A549 (cell line): Measurements from ENCODE around the gene SMIM21. TPM values are rescaled to one million over a fixed set of nuclear protein-coding genes. Genes with fewer than 3 reads are reported as not detected.

Source experiments
- ATAC-seq, 2 experiments: fragments of 200-7000 bp in 1 of 2; fragments of >200 bp in 1 of 2; cut with Nextera tagmentation in 1 of 2; cut with Tn5 transposase in 1 of 2; 3 replicates each; pipeline versions ENCODE4 v1.8.0 to v1.9.1; 2018 to 2020; ENCODE audit warnings: mild to moderate bottlenecking in 1 of 2, moderate library complexity in 1 of 2
- CTCF ChIA-PET: fragments of 300-600 bp; sonication (Branson Sonifier 250); formaldehyde crosslinking; extraction: SDS; loops from one replicate; lab custom pipeline; 2021; ENCODE audit warnings: antibody characterized with exemption, inconsistent platforms; lab: Yijun Ruan, JAX
- POLR2A ChIA-PET: fragments of 350-600 bp; formaldehyde crosslinking; extraction: SDS; loops from one replicate; lab custom pipeline; 2021; ENCODE audit warnings: antibody characterized with exemption, inconsistent platforms; lab: Yijun Ruan, JAX
- DNase-seq, 2 experiments: peaks; one replicate each; pipeline versions ENCODE4 v3.0.0 to v3.0.0-alpha.2; 2011 to 2016; ENCODE audit warnings: low read depth in 1 of 2, low spot score in 1 of 2
- FAIRE-seq: peaks from 2 replicates; lab custom pipeline; 2011; peaks lifted over from hg19 to GRCh38; lab: Jason Lieb, UNC
- H3K27ac ChIP-seq, 2 experiments: fragments of >200 bp; sonication (Bioruptor Twin); formaldehyde crosslinking; 3 replicates each; pipeline ENCODE4 v1.5.1; 2016 to 2017
- H3K4me1 ChIP-seq: fragments of >200 bp; sonication (Bioruptor Twin); formaldehyde crosslinking; 3 replicates; pipeline ENCODE4 v1.6.1; 2016
- H3K4me2 ChIP-seq: fragments of >200 bp; sonication (Bioruptor Twin); formaldehyde crosslinking; 3 replicates; pipeline ENCODE4 v1.6.1; 2016
- H3K4me3 ChIP-seq: fragments of >200 bp; sonication (Bioruptor Twin); formaldehyde crosslinking; 3 replicates; pipeline ENCODE4 v1.5.1; 2016
- H3K9me3 ChIP-seq: fragments of >200 bp; sonication (Bioruptor Twin); formaldehyde crosslinking; 3 replicates; pipeline ENCODE4 v1.6.1; 2016
- CBX2 ChIP-seq: fragments of 200-600 bp; sonication (generic); IDR thresholded peaks from 2 replicates; pipeline ENCODE4 v1.6.1; 2016; ENCODE audit warnings: low read depth, mild to moderate bottlenecking, borderline replicate concordance
- CEBPB ChIP-seq, 2 experiments: fragments of >200 bp in 1 of 2; sonication (Bioruptor Twin) in 1 of 2; formaldehyde crosslinking in 1 of 2; IDR thresholded peaks; 2 replicates each; pipeline ENCODE4 v1.6.1; 2012 to 2016
- CHD2 ChIP-seq: fragments of 150-350 bp; IDR thresholded peaks from 2 replicates; pipeline ENCODE4 v1.6.1; 2014; ENCODE audit warnings: low read length; ENCODE audit not compliant: partially characterized antibody
- CHD4 ChIP-seq: fragments of 200-600 bp; sonication (generic); IDR thresholded peaks from 2 replicates; pipeline ENCODE4 v1.6.1; 2016; ENCODE audit warnings: antibody characterized with exemption, mild to moderate bottlenecking, borderline replicate concordance
- EHF ChIP-seq: fragments of 250-450 bp; sonication (Bioruptor Pico); IDR thresholded peaks from 2 replicates; pipeline ENCODE4 v1.5.0; 2020; ENCODE audit warnings: mild to moderate bottlenecking
- EHMT2 ChIP-seq: fragments of 200-600 bp; sonication (generic); IDR thresholded peaks from 2 replicates; pipeline ENCODE4 v1.6.1; 2016; ENCODE audit warnings: antibody characterized with exemption, low read depth, mild to moderate bottlenecking, moderate library complexity
- ELK1 ChIP-seq: fragments of 150-350 bp; IDR thresholded peaks from 2 replicates; pipeline ENCODE4 v1.6.1; 2014; ENCODE audit warnings: low read depth, mild to moderate bottlenecking, low read length
- EP300 ChIP-seq, 2 experiments: fragments of >200 bp; sonication (Bioruptor Twin); formaldehyde crosslinking; IDR thresholded peaks; 2 replicates in 1 of 2; 3 replicates in 1 of 2; pipeline ENCODE4 v1.6.1; 2016 to 2017
- FOSB ChIP-seq: fragments of 250-450 bp; sonication (Bioruptor Pico); IDR thresholded peaks from 2 replicates; pipeline ENCODE4 v1.5.0; 2020; ENCODE audit warnings: mild to moderate bottlenecking, moderate library complexity
- FOSL2 ChIP-seq, 2 experiments: fragments of 450-650 bp in 1 of 2; fragments of >200 bp in 1 of 2; sonication (Bioruptor Twin) in 1 of 2; formaldehyde crosslinking; IDR thresholded peaks; 2 replicates each; pipeline versions ENCODE4 v1.5.0 to v1.6.1; 2016 to 2020; ENCODE audit warnings: mild to moderate bottlenecking in 1 of 2, moderate library complexity in 1 of 2
- HDAC2 ChIP-seq: fragments of 200-600 bp; sonication (generic); IDR thresholded peaks from 2 replicates; pipeline ENCODE4 v1.6.1; 2016
- HOXA7 ChIP-seq: fragments of 250-450 bp; sonication (Bioruptor Pico); IDR thresholded peaks from 2 replicates; pipeline ENCODE4 v1.5.0; 2020; ENCODE audit warnings: mild to moderate bottlenecking, moderate library complexity
- HOXB5 ChIP-seq: fragments of 250-450 bp; sonication (Bioruptor Pico); IDR thresholded peaks from 2 replicates; pipeline ENCODE4 v1.5.0; 2020; ENCODE audit warnings: mild to moderate bottlenecking, moderate library complexity
- JUNB ChIP-seq: fragments of >200 bp; sonication (Bioruptor Twin); formaldehyde crosslinking; IDR thresholded peaks from 2 replicates; pipeline ENCODE4 v1.6.1; 2016
- KDM1A ChIP-seq: fragments of 200-600 bp; sonication (generic); IDR thresholded peaks from 2 replicates; pipeline ENCODE4 v1.6.1; 2016; ENCODE audit warnings: low read depth, mild to moderate bottlenecking
- MAFK ChIP-seq: fragments of 450-650 bp; IDR thresholded peaks from 2 replicates; pipeline ENCODE4 v1.6.1; 2014; ENCODE audit not compliant: partially characterized antibody
- NFE2L2 ChIP-seq: fragments of 150-350 bp; conservative IDR thresholded peaks from 2 replicates; pipeline ENCODE4 v1.6.1; 2014; ENCODE audit warnings: low read length
- NPAS2 ChIP-seq: fragments of 250-450 bp; sonication (Bioruptor Pico); IDR thresholded peaks from 2 replicates; pipeline ENCODE4 v1.8.0; 2022; ENCODE audit warnings: mild to moderate bottlenecking, moderate library complexity, borderline replicate concordance
- POLR2AphosphoS2 ChIP-seq: conservative IDR thresholded peaks from 2 replicates; pipeline ENCODE4 v1.6.1; 2012; ENCODE audit warnings: low read length, improper control_type of control experiment, inconsistent platforms
- RAD21 ChIP-seq, 2 experiments: fragments of >200 bp in 1 of 2; sonication (Bioruptor Twin) in 1 of 2; formaldehyde crosslinking in 1 of 2; IDR thresholded peaks in 1 of 2; conservative IDR thresholded peaks in 1 of 2; 2 replicates in 1 of 2; 3 replicates in 1 of 2; pipeline ENCODE4 v1.6.1; 2012 to 2018; ENCODE audit warnings: inconsistent platforms in 1 of 2
- RARB ChIP-seq: fragments of 250-450 bp; sonication (Bioruptor Pico); IDR thresholded peaks from 2 replicates; pipeline ENCODE4 v1.8.0; 2021; ENCODE audit warnings: mild to moderate bottlenecking, moderate library complexity
- RCOR1 ChIP-seq: fragments of 150-350 bp; IDR thresholded peaks from 2 replicates; pipeline ENCODE4 v1.6.1; 2014; ENCODE audit warnings: antibody characterized with exemption, low read length, low read depth
- SREBF2 ChIP-seq: fragments of 450-650 bp; IDR thresholded peaks from 2 replicates; pipeline ENCODE4 v1.6.1; 2014; ENCODE audit warnings: mild to moderate bottlenecking, moderate library complexity
- USF2 ChIP-seq: fragments of 450-650 bp; IDR thresholded peaks from 2 replicates; pipeline ENCODE4 v1.6.1; 2014; ENCODE audit warnings: antibody characterized with exemption
- ZFP36 ChIP-seq: fragments of 450-650 bp; IDR thresholded peaks from 2 replicates; pipeline ENCODE4 v1.6.1; 2014; ENCODE audit warnings: borderline replicate concordance; ENCODE audit not compliant: partially characterized antibody
- ZNF302 ChIP-seq: fragments of 250-450 bp; sonication (Bioruptor Pico); IDR thresholded peaks from 2 replicates; pipeline ENCODE4 v1.9.0; 2021; ENCODE audit warnings: inconsistent platforms, mild to moderate bottlenecking, moderate library complexity
- ZSCAN20 ChIP-seq: fragments of 250-450 bp; sonication (Bioruptor Pico); IDR thresholded peaks from 2 replicates; pipeline ENCODE4 v1.8.0; 2022; ENCODE audit warnings: mild to moderate bottlenecking, moderate library complexity
- WGBS: methylation state at CpG from one replicate; pipeline ENCODE4 v1.1.6; 2017; ENCODE audit errors: missing lambda C conversion rate; 5-methylcytosine and 5-hydroxymethylcytosine counted together
- polyA plus RNA-seq, 4 experiments: library from polyadenylated mRNA; depleted of rRNA in 3 of 4; stranded (reverse); fragments of >200 nt; fragmentation: RNase III in 1 of 4; extraction: RNeasy Plus Mini Kit Qiagen cat#74134 plus additional on column Dnase treatment in 1 of 4; gene quantifications; 2 replicates in 3 of 4; 3 replicates in 1 of 4; pipeline ENCODE4 v1.2.3, GENCODE V29; 2011 to 2017
- TF ChIP-seq, protein P1 (sequence below): fragments of 250-450 bp; sonication (Bioruptor Pico); IDR thresholded peaks from 2 replicates; pipeline ENCODE4 v1.5.0; 2020; ENCODE audit warnings: low read depth, mild to moderate bottlenecking, moderate library complexity
- TF ChIP-seq, protein P2 (sequence below): IDR thresholded peaks from 2 replicates; pipeline ENCODE4 v1.6.1; 2012

Gene SMIM21
- polyA plus RNA-seq, 2 of the 4 experiments (the other 2 are of a cell fraction), result not detected

GRCh38 chr18:75462178-75462832 lies 34.8 kb upstream of the SMIM21 start (continued):
- TF ChIP-seq, protein P1, sequence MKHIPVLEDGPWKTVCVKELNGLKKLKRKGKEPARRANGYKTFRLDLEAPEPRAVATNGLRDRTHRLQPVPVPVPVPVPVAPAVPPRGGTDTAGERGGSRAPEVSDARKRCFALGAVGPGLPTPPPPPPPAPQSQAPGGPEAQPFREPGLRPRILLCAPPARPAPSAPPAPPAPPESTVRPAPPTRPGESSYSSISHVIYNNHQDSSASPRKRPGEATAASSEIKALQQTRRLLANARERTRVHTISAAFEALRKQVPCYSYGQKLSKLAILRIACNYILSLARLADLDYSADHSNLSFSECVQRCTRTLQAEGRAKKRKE (CRISPR knock-in tag), result no peak
- TF ChIP-seq, protein P2, sequence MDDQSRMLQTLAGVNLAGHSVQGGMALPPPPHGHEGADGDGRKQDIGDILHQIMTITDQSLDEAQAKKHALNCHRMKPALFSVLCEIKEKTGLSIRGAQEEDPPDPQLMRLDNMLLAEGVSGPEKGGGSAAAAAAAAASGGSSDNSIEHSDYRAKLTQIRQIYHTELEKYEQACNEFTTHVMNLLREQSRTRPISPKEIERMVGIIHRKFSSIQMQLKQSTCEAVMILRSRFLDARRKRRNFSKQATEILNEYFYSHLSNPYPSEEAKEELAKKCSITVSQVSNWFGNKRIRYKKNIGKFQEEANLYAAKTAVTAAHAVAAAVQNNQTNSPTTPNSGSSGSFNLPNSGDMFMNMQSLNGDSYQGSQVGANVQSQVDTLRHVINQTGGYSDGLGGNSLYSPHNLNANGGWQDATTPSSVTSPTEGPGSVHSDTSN, result no peak
- no peak for TF ChIP-seq USF2
- TF ChIP-seq JUNB, result no peak
- no peak for TF ChIP-seq CEBPB (IDR thresholded peaks at IDR 0.05)
- no peak for TF ChIP-seq EHF (CRISPR knock-in tag)
- no peak for TF ChIP-seq NPAS2 (CRISPR knock-in tag)
- TF ChIP-seq HOXA7, result no peak
- no peak for TF ChIP-seq CHD2

DNA sequence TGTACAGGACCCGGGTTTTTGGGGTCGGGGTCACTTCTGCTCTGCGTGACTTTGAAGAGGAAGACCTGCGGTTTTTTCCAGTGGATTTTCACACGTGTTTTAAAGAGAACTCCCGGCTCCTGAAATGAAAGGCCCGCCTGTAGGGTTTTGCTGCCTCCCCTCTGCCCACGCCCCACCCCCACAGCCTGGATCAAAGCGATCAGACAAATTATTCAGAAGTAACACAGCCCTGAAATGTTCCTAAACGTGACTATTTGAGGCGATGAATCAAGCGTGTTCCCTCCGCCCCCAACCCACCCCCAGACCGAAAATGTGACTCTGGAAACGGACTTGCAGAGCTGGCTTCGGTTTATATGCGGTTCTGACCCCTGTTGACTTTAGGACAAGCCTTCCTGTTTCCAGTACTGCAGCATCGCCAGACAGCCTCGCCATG lies 28.7 kb upstream of the SMIM21 start:
- FAIRE-seq (no peak), ATAC-seq (no peak), DNase-seq (no peak)
- CTCF ChIA-PET, result no interaction called here
- 68% methylated on average over 19 of the region's 19 CpGs for WGBS
- Histone ChIP-seq H3K9me3 (0 out of 3 replicates have a peak, but pooled peaks cover 3% of the 10 kb centered on the region), H3K4me1 (no peaks in the 10 kb centered on the region), H3K4me2 (no peak overlapping the region), H3K4me3 (no peak overlapping the region), H3K27ac (no peak overlapping the region)
- POLR2A ChIA-PET, result no interaction called here
- TF ChIP-seq RAD21 (conservative IDR thresholded peaks at IDR 0.05 in 1 of 2, IDR thresholded peaks at IDR 0.05 in 1 of 2) (no peak), CBX2 (no peak), KDM1A (no peak), CHD2 (no peak), CHD4 (no peak), ZFP36 (no peak), SREBF2 (no peak)

- Histone ChIP-seq H3K4me2 (no peak overlapping the region), H3K4me1 (no peaks in the 10 kb centered on the region), H3K27ac (no peak overlapping the region), H3K9me3 (0 out of 3 replicates have a peak, but pooled peaks cover 3% of the 10 kb centered on the region), H3K4me3 (no peak overlapping the region)
- 85% methylated on average over 24 of the region's 84 CpGs for WGBS
- POLR2A ChIA-PET, result no interaction called here
- ATAC-seq (no peak), FAIRE-seq (no peak), DNase-seq (no peak)
- CTCF ChIA-PET, result no interaction called here
- TF ChIP-seq RARB (no peak), POLR2AphosphoS2 (no peak), HDAC2 (no peak), NFE2L2 (no peak), ELK1 (no peak), HOXB5 (CRISPR knock-in tag) (no peak), RCOR1 (no peak), EHMT2 (no peak), RAD21 (conservative IDR thresholded peaks at IDR 0.05 in 1 of 2, IDR thresholded peaks at IDR 0.05 in 1 of 2) (no peak), MAFK (no peak), ZSCAN20 (CRISPR knock-in tag) (no peak), KDM1A (no peak), FOSL2 (IDR thresholded peaks at IDR 0.05) (no peak), FOSL2 (CRISPR knock-in tag; IDR thresholded peaks at IDR 0.05) (no peak), ZNF302 (CRISPR knock-in tag) (no peak), EP300 (IDR thresholded peaks at IDR 0.05) (no peak), FOSB (no peak), CHD4 (no peak), CBX2 (no peak)
- TF ChIP-seq, protein P1 (CRISPR knock-in tag), result no peak
These were observed 28.0 kb upstream of the SMIM21 start for GRCh38 chr18:75455249-75456198.
